CD4-positive, alpha-beta T cell (primary cell): ENCODE data around the gene ADAM22. TPM values are rescaled to one million over a fixed set of nuclear protein-coding genes. Genes with fewer than 3 reads are reported as not detected.

ENCODE experiments used
- ATAC-seq: fragments of 200-7000 bp; cut with Tn5 transposase; one replicate; pipeline ENCODE4 v1.10.0; 2022; ENCODE audit warnings: mild to moderate bottlenecking; ENCODE audit not compliant: poor library complexity
- CTCF ChIA-PET: fragments of 350-600 bp; sonication (Branson Sonifier 250); formaldehyde crosslinking; loops from one replicate; lab custom pipeline; 2021; ENCODE audit warnings: antibody characterized with exemption, inconsistent platforms; lab: Charles Lee
- POLR2A ChIA-PET: fragments of 350-600 bp; sonication (Branson Sonifier 250); formaldehyde crosslinking; loops from one replicate; lab custom pipeline; 2021; ENCODE audit warnings: antibody characterized with exemption, inconsistent platforms; lab: Charles Lee
- DNase-seq, 14 experiments: peaks; one replicate each; pipeline ENCODE4 v3.0.0-alpha.2; 2013 to 2020; ENCODE audit warnings: mixed read lengths in 2 of 14
- H3K27ac ChIP-seq, 2 donors: one replicate each; pipeline versions ENCODE4 v1.5.1 to v1.7.0; 2013; ENCODE audit warnings: low read length in 2 of 2, low read depth in 1 of 2, mild to moderate bottlenecking in 1 of 2
- H3K27me3 ChIP-seq, 2 experiments: 1 replicate in 1 of 2; 2 replicates in 1 of 2; pipeline versions ENCODE4 v1.6.1 to v1.7.0; 2013; ENCODE audit warnings: low read length in 2 of 2, control low read depth in 1 of 2, mild to moderate bottlenecking in 1 of 2, moderate library complexity in 1 of 2; ENCODE audit not compliant: insufficient read depth in 2 of 2, control insufficient read depth in 1 of 2
- H3K36me3 ChIP-seq: one replicate; pipeline ENCODE4 v1.6.1; 2013; ENCODE audit warnings: low read length, control low read depth; ENCODE audit not compliant: insufficient read depth
- H3K4me1 ChIP-seq: one replicate; pipeline ENCODE4 v1.6.1; 2013; ENCODE audit warnings: low read length, control low read depth; ENCODE audit not compliant: insufficient read depth
- H3K4me3 ChIP-seq: one replicate; pipeline ENCODE4 v1.5.1; 2013; ENCODE audit warnings: mild to moderate bottlenecking, low read length, moderate library complexity
- H3K9me3 ChIP-seq, 2 experiments: 1 replicate in 1 of 2; 2 replicates in 1 of 2; pipeline versions ENCODE4 v1.6.1 to v1.7.0; 2013; ENCODE audit warnings: low read length in 2 of 2, mild to moderate bottlenecking in 2 of 2, control low read depth in 1 of 2, moderate library complexity in 1 of 2; ENCODE audit not compliant: control insufficient read depth in 1 of 2, insufficient read depth in 1 of 2
- H3K27ac Mint-ChIP-seq: one replicate; pipeline ENCODE4 v1.8.0; 2020; ENCODE audit warnings: mixed read lengths
- H3K27me3 Mint-ChIP-seq: one replicate; pipeline ENCODE4 v1.8.0; 2021; ENCODE audit warnings: mixed read lengths
- H3K36me3 Mint-ChIP-seq: one replicate; pipeline ENCODE4 v1.8.0; 2021; ENCODE audit warnings: low read depth, mixed read lengths
- H3K4me1 Mint-ChIP-seq: one replicate; pipeline ENCODE4 v1.8.0; 2021; ENCODE audit warnings: low read depth, mixed read lengths
- H3K4me3 Mint-ChIP-seq: one replicate; pipeline ENCODE4 v1.8.0; 2020; ENCODE audit warnings: mild to moderate bottlenecking, mixed read lengths
- H3K9me3 Mint-ChIP-seq: one replicate; pipeline ENCODE4 v1.8.0; 2020; ENCODE audit warnings: mixed read lengths
- CTCF ChIP-seq: fragments of 200-600 bp; IDR thresholded peaks from one replicate; pipeline ENCODE4 v1.8.0; 2022; ENCODE audit warnings: antibody characterized with exemption, mild to moderate bottlenecking
- intact Hi-C, 2 experiments: fragments of 100-400 bp; cut with DNase I in 1 of 2; cut with micrococcal nuclease in 1 of 2; formaldehyde crosslinking; loops; one replicate each; pipeline versions ENCODE4 v1.15.1 to v1.9.0; 2023 to 2025; cut with DNase I, micrococcal nuclease
- total RNA-seq, 174 experiments: library from RNA in 2 of 174; stranded (reverse) in 2 of 174; gene quantifications; one replicate each; pipeline ENCODE4 v1.2.3 and lab custom pipeline; 2021 to 2026

The ADAM22 gene
- total RNA-seq, 2 experiments from 2014 or later, result 0.60 to 0.64 TPM

- DNase-seq, result no peak
- Histone ChIP-seq H3K4me1 (no peaks in the 10 kb centered on the region), H3K9me3 (no peaks in the 10 kb centered on the region), H3K27me3 (no peaks in the 10 kb centered on the region), H3K4me3 (no peak overlapping the region), H3K36me3 (no peaks in the 10 kb centered on the region), H3K27ac (no peak overlapping the region)
- Mint-ChIP-seq H3K27me3 (no peaks in the 10 kb centered on the region), H3K4me3 (no peak overlapping the region), H3K4me1 (no peaks in the 10 kb centered on the region), H3K9me3 (no peaks in the 10 kb centered on the region), H3K27ac (no peak overlapping the region), H3K36me3 (no peaks in the 10 kb centered on the region)
- POLR2A ChIA-PET, result no interaction called here
- intact Hi-C loops, result no loop called here
- CTCF ChIA-PET, result no interaction called here
- ATAC-seq, result no peak
- no peak for TF ChIP-seq CTCF
Observed at GRCh38 chr7:88018501-88018900, 84.5 kb downstream of the ADAM22 start.

- Histone ChIP-seq H3K36me3 (no peaks in the 10 kb centered on the region), H3K27ac (no peak overlapping the region), H3K9me3 (no peaks in the 10 kb centered on the region), H3K4me1 (no peaks in the 10 kb centered on the region), H3K27me3 (no peaks in the 10 kb centered on the region), H3K4me3 (no peak overlapping the region)
- no peak for ATAC-seq
- intact Hi-C loops, result no loop called here
- Mint-ChIP-seq H3K4me3 (no peak overlapping the region), H3K36me3 (no peaks in the 10 kb centered on the region), H3K27me3 (no peaks in the 10 kb centered on the region), H3K27ac (no peak overlapping the region), H3K4me1 (no peaks in the 10 kb centered on the region), H3K9me3 (peaks cover 3% of the 10 kb centered on the region)
- TF ChIP-seq CTCF, result no peak
- ChIA-PET POLR2A (no interaction called here), CTCF (no interaction called here)
- no peak for DNase-seq
Observed at GRCh38 chr7:88020953-88021665, 87.1 kb downstream of the ADAM22 start.

GRCh38 chr7:88027724-88028123 lies 93.7 kb downstream of the ADAM22 start:
- no peak overlapping the region for H3K4me3 ChIP-seq
- H3K4me1 ChIP-seq, result no peaks in the 10 kb centered on the region
- peaks cover 17 to 29% of the 10 kb centered on the region in 2 experiments for H3K9me3 ChIP-seq
- H3K27ac ChIP-seq, result no peak overlapping the region
- ChIA-PET POLR2A (no interaction called here), CTCF (no interaction called here)
- no peaks in the 10 kb centered on the region for H3K27me3 ChIP-seq
- Mint-ChIP-seq H3K4me1 (no peaks in the 10 kb centered on the region), H3K27me3 (no peaks in the 10 kb centered on the region), H3K36me3 (peaks cover 19% of the 10 kb centered on the region), H3K27ac (no peak overlapping the region), H3K4me3 (no peak overlapping the region), H3K9me3 (peaks cover 21% of the 10 kb centered on the region)
- intact Hi-C loops, result no loop called here
- no peak for ATAC-seq
- H3K36me3 ChIP-seq, result no peaks in the 10 kb centered on the region
- TF ChIP-seq CTCF, result no peak
- DNase-seq, result no peak
